ENCODE measurements around the gene TCN2.

- TF ChIP-seq CTCF (IDR thresholded peaks at IDR 0.05) = no peak
- no peak for TF ChIP-seq POLR2A (IDR thresholded peaks at IDR 0.05)
These were observed 7.9 kb downstream of the TCN2 start for GRCh38 chr22:30614879-30615278.
